OCI-LY7 (cell line): ENCODE data around the gene GRM5. TPM values are rescaled to one million over a fixed set of nuclear protein-coding genes. Genes with fewer than 3 reads are reported as not detected.
A peak's percentile ranks its signal among the peaks of the same experiment; 100 is the strongest.

ENCODE experiments used
- BruUV-seq: library from RNA; stranded (reverse); fragments of 400-500 nt; replicated peaks from 2 replicates; lab custom pipeline; 2021; lab: Mats Ljungman, UMichigan
- CTCF ChIA-PET: fragments of 300-600 bp; sonication (Branson Sonifier 250); formaldehyde crosslinking; loops from one replicate; lab custom pipeline; 2022; ENCODE audit warnings: antibody characterized with exemption; ENCODE audit not compliant: unreplicated experiment; lab: Charles Lee
- POLR2A ChIA-PET: fragments of 300-600 bp; sonication (Branson Sonifier 250); formaldehyde crosslinking; loops from one replicate; lab custom pipeline; 2022; ENCODE audit warnings: antibody characterized with exemption; lab: Charles Lee
- DNase-seq: peaks from one replicate; pipeline ENCODE4 v3.0.0-alpha.2; 2015; ENCODE audit warnings: low spot score
- H2AFZ ChIP-seq: fragments of 200-600 bp; sonication (generic), shearing (Covaris generic); 2 replicates; pipeline ENCODE4 v1.6.1; 2014; ENCODE audit warnings: mild to moderate bottlenecking, antibody characterized with exemption, low read length, moderate library complexity
- H3K27ac ChIP-seq: fragments of 200-600 bp; sonication (generic); 2 replicates; pipeline ENCODE4 v1.5.1; 2014; ENCODE audit warnings: mixed run types, low read depth, mild to moderate bottlenecking, moderate library complexity, low read length, inconsistent platforms; ENCODE audit not compliant: poor library complexity, severe bottlenecking
- H3K36me3 ChIP-seq: fragments of 200-600 bp; sonication (generic); 2 replicates; pipeline ENCODE4 v1.6.1; 2014; ENCODE audit warnings: mild to moderate bottlenecking, antibody characterized with exemption, low read length, moderate library complexity, mixed read lengths; ENCODE audit not compliant: insufficient read depth
- H3K4me1 ChIP-seq: fragments of 200-600 bp; sonication (generic); 2 replicates; pipeline ENCODE4 v1.5.1; 2014; ENCODE audit warnings: mild to moderate bottlenecking, low read length; ENCODE audit not compliant: insufficient read depth, poor library complexity, severe bottlenecking
- H3K4me2 ChIP-seq: fragments of 200-600 bp; sonication (generic); 2 replicates; pipeline ENCODE4 v1.6.1; 2014; ENCODE audit warnings: mild to moderate bottlenecking, low read length
- H3K4me3 ChIP-seq: fragments of 200-600 bp; sonication (generic); 2 replicates; pipeline ENCODE4 v1.5.1; 2014; ENCODE audit warnings: mild to moderate bottlenecking, low read depth, low read length; ENCODE audit not compliant: poor library complexity, severe bottlenecking
- H3K79me2 ChIP-seq: fragments of 200-600 bp; sonication (generic); 2 replicates; pipeline ENCODE4 v1.6.1; 2016; ENCODE audit warnings: low read depth, mild to moderate bottlenecking, low read length, moderate library complexity, mixed read lengths; ENCODE audit not compliant: insufficient read depth
- H3K9me2 ChIP-seq: fragments of 200-600 bp; sonication (generic); 2 replicates; pipeline ENCODE4 v1.6.1; 2016; ENCODE audit warnings: mild to moderate bottlenecking, low read length, mixed read lengths; ENCODE audit not compliant: insufficient read depth
- H3K9me3 ChIP-seq: fragments of 200-600 bp; sonication (generic); 2 replicates; pipeline ENCODE4 v1.6.1; 2014; ENCODE audit warnings: mild to moderate bottlenecking, mixed run types, low read length, mixed read lengths
- H4K20me1 ChIP-seq: fragments of 200-600 bp; sonication (generic); 2 replicates; pipeline ENCODE4 v1.6.1; 2014; ENCODE audit warnings: mild to moderate bottlenecking, antibody characterized with exemption, low read length, moderate library complexity, mixed read lengths; ENCODE audit not compliant: insufficient read depth
- EZH2phosphoT487 ChIP-seq: fragments of 200-600 bp; sonication (generic); IDR thresholded peaks from 2 replicates; pipeline ENCODE4 v1.6.1; 2018; ENCODE audit warnings: low read depth, borderline replicate concordance, mild to moderate bottlenecking, mixed run types, antibody characterized with exemption, low read length, moderate library complexity, mixed read lengths
- intact Hi-C: fragments of 100-400 bp; cut with micrococcal nuclease; formaldehyde crosslinking; loops from one replicate; pipeline ENCODE4 v1.10.0; 2022; ENCODE audit not compliant: unreplicated experiment
- total RNA-seq, 2 experiments: library from RNA; depleted of rRNA in 1 of 2; stranded (reverse); fragments of >200 nt in 1 of 2; shearing (Covaris generic) in 1 of 2; gene quantifications; 2 replicates each; pipeline ENCODE4 v1.2.3, GENCODE V29; 2014 to 2022
- TF ChIP-seq, protein P1 (sequence below): fragments of 200-600 bp; sonication (generic); conservative IDR thresholded peaks from 2 replicates; pipeline ENCODE4 v1.5.1; 2014; ENCODE audit warnings: mild to moderate bottlenecking, antibody characterized with exemption, low read length, moderate library complexity, mixed read lengths

GRM5 gene
- total RNA-seq, 2 experiments from 2014 or later, result not detected

DNA sequence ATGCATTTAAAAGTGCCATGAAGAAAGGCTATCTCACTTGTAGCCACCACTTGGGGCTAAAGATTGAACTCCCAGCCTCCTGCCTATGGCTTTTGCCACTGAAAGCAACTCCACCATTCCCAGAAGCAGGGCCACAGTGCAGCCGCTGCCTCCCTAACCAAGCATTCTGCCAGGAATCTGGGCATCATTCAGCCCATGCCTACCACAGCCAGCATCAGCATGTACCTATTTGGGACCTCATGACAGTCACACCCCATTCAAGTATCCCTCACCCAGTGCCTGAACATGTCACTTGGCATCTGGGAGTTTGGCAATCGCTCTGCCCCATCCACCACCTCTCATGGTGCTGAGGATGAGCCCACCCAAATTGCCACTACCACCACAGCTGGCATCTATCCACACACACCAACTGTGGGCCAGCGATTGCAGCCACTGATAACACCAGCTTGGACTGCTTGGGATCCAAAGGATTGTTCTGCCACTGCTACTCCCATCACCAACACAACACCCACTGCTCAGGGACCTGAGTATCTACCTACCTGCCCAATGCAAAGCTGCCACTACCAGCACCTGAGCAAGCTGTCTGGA, 234.4 kb downstream of the GRM5 start:
- POLR2A ChIA-PET, result interaction anchor here (0.7 kb wide), 1 partner anchor 507 kb away, joined by 3 read pairs; no protein-coding TSS in a partner anchor
- no peak for DNase-seq
- Histone ChIP-seq H3K4me2 (no peak overlapping the region), H3K4me3 (no peak overlapping the region), H3K27ac (no peak overlapping the region), H3K4me1 (no peaks in the 10 kb centered on the region), H2AFZ (no peak overlapping the region), H3K79me2 (no peaks in the 10 kb centered on the region), H3K36me3 (no peaks in the 10 kb centered on the region), H4K20me1 (no peaks in the 10 kb centered on the region), H3K9me2 (no peaks in the 10 kb centered on the region), H3K9me3 (no peaks in the 10 kb centered on the region)
- TF ChIP-seq EZH2phosphoT487, result no peak
- TF ChIP-seq, protein P1, sequence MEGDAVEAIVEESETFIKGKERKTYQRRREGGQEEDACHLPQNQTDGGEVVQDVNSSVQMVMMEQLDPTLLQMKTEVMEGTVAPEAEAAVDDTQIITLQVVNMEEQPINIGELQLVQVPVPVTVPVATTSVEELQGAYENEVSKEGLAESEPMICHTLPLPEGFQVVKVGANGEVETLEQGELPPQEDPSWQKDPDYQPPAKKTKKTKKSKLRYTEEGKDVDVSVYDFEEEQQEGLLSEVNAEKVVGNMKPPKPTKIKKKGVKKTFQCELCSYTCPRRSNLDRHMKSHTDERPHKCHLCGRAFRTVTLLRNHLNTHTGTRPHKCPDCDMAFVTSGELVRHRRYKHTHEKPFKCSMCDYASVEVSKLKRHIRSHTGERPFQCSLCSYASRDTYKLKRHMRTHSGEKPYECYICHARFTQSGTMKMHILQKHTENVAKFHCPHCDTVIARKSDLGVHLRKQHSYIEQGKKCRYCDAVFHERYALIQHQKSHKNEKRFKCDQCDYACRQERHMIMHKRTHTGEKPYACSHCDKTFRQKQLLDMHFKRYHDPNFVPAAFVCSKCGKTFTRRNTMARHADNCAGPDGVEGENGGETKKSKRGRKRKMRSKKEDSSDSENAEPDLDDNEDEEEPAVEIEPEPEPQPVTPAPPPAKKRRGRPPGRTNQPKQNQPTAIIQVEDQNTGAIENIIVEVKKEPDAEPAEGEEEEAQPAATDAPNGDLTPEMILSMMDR, result no peak
- intact Hi-C loops, result no loop called here
- no TSS peak for BruUV-seq
- CTCF ChIA-PET, result no interaction called here

DNA sequence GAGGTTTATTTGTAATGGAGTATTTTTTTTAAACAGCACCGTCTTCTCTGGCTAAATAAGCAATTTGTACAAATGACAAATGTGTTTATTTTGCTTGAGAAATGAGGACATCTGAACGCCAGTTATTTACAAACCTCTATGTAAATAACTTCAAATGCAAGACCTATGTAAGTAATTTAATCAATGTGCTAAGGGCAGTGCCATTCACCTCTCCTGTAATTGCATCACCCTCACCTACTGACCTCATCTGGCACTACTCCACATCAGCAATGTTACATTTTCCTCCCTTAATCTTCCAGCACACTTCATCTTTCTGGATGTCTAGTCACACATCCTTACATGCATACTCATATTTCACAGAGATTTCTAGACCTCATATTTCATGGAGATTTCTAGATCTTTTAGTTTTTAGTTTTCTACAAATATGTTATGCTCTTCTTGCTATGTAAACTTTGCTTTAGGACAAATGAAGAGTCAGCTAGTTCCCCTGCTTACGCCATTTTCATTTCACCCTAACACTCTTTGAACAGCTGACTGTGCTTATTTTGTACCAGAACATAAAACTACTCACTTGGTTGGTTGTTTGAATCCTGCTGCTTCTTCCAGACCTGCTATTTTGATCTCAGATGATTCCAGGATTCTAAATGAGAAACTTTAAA, 238.6 kb downstream of the GRM5 start:
- H2AFZ ChIP-seq, result peak overlapping the region; percentile 78
- no peak overlapping the region for H3K27ac ChIP-seq
- no peak for TF ChIP-seq EZH2phosphoT487
- TF ChIP-seq, protein P1, result no peak
- H3K9me3 ChIP-seq, result no peaks in the 10 kb centered on the region
- BruUV-seq, result no TSS peak
- H4K20me1 ChIP-seq, result no peaks in the 10 kb centered on the region
- POLR2A ChIA-PET, result no interaction called here
- no peaks in the 10 kb centered on the region for H3K4me1 ChIP-seq
- intact Hi-C loops, result no loop called here
- H3K36me3 ChIP-seq, result no peaks in the 10 kb centered on the region
- H3K4me2 ChIP-seq, result no peak overlapping the region
- H3K9me2 ChIP-seq, result no peaks in the 10 kb centered on the region
- H3K4me3 ChIP-seq, result no peak overlapping the region
- no peaks in the 10 kb centered on the region for H3K79me2 ChIP-seq
- DNase-seq, result no peak
- CTCF ChIA-PET, result no interaction called here

DNA sequence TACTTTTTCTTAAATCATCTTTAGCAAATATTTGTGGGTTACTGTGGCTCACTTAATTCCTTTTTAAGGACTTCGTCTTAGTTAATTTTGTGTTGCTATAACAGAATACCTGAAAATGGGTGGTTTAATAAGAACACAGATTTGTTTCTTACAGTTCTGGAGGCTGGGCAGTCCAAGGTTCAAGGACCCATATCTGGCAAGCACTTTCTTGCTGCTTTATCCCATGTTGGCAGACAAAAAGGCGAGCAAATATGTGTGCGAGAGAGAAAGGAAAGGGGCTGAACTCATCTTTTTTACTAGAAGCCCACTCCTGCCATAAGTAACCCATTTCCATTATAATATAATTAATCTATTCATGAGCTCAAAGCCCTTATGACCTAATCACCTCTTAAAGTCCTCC, 246.2 kb downstream of the GRM5 start:
- H3K27ac ChIP-seq, result no peak overlapping the region
- no peaks in the 10 kb centered on the region for H4K20me1 ChIP-seq
- no peak for DNase-seq
- H3K4me3 ChIP-seq, result no peak overlapping the region
- H3K79me2 ChIP-seq, result no peaks in the 10 kb centered on the region
- TF ChIP-seq, protein P1, result no peak
- no peak for TF ChIP-seq EZH2phosphoT487
- intact Hi-C loops, result no loop called here
- no peaks in the 10 kb centered on the region for H3K9me3 ChIP-seq
- POLR2A ChIA-PET, result no interaction called here
- H2AFZ ChIP-seq, result no peak overlapping the region
- no peaks in the 10 kb centered on the region for H3K4me1 ChIP-seq
- no peaks in the 10 kb centered on the region for H3K9me2 ChIP-seq
- BruUV-seq, result no TSS peak
- H3K36me3 ChIP-seq, result no peaks in the 10 kb centered on the region
- CTCF ChIA-PET, result no interaction called here
- H3K4me2 ChIP-seq, result no peak overlapping the region
